Sigmoid colon (tissue), 4 donors: ENCODE results near the gene GET3.

Experiments
- EP300 ChIP-seq, 4 donors: sonication (generic); formaldehyde crosslinking; IDR thresholded peaks; one replicate each; pipeline ENCODE4 v1.6.1; 2017; ENCODE audit warnings: antibody characterized with exemption in 4 of 4
- POLR2A ChIP-seq, 2 donors: fragments of 450-650 bp; IDR thresholded peaks; one replicate each; pipeline ENCODE4 v1.6.1; 2016; ENCODE audit warnings: antibody characterized with exemption in 2 of 2, mild to moderate bottlenecking in 2 of 2, moderate library complexity in 2 of 2
- POLR2AphosphoS5 ChIP-seq, 4 donors: sonication (generic); formaldehyde crosslinking; IDR thresholded peaks; one replicate each; pipeline ENCODE4 v1.6.1; 2017; ENCODE audit warnings: antibody characterized with exemption in 4 of 4
- TF ChIP-seq, protein P1 (sequence below), 4 experiments: fragments of 450-650 bp in 3 of 4; fragments of 200-600 bp in 1 of 4; IDR thresholded peaks; one replicate each; pipeline ENCODE4 v1.5.1; 2016 to 2019; ENCODE audit warnings: antibody characterized with exemption in 4 of 4, mild to moderate bottlenecking in 3 of 4, moderate library complexity in 2 of 4

DNA sequence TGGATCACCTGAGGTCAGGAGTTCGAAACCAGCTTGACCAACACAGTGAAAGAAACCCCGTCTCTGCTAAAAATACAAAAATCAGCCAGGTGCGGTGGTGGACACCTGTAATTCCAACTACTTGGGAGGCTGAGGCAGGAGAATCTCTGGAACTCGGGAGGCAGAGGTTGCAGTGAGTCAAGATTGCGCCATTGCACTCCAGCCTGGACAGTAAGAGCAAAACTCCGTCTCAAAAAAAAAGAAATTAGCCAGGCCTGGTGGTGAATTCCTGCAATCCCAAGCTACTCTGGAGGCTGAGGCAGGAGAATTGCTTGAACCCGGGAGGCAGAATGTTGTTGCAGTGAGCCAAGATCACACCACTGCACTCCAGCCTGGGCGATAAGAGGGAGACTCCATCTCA lies 28.7 kb upstream of the GET3 start:
- TF ChIP-seq, protein P1, sequence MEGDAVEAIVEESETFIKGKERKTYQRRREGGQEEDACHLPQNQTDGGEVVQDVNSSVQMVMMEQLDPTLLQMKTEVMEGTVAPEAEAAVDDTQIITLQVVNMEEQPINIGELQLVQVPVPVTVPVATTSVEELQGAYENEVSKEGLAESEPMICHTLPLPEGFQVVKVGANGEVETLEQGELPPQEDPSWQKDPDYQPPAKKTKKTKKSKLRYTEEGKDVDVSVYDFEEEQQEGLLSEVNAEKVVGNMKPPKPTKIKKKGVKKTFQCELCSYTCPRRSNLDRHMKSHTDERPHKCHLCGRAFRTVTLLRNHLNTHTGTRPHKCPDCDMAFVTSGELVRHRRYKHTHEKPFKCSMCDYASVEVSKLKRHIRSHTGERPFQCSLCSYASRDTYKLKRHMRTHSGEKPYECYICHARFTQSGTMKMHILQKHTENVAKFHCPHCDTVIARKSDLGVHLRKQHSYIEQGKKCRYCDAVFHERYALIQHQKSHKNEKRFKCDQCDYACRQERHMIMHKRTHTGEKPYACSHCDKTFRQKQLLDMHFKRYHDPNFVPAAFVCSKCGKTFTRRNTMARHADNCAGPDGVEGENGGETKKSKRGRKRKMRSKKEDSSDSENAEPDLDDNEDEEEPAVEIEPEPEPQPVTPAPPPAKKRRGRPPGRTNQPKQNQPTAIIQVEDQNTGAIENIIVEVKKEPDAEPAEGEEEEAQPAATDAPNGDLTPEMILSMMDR (IDR thresholded peaks at IDR 0.05): no peak
- TF ChIP-seq POLR2A (IDR thresholded peaks at IDR 0.05): no peak
- no peak for TF ChIP-seq POLR2AphosphoS5 (IDR thresholded peaks at IDR 0.05)
- TF ChIP-seq EP300 (IDR thresholded peaks at IDR 0.05): no peak
